MM.1S (cell line): ENCODE data around the gene LEF1.

Source experiments
- EZH2phosphoT487 ChIP-seq: fragments of 300-600 bp; sonication (generic); IDR thresholded peaks from 2 replicates; pipeline ENCODE4 v1.6.1; 2018; ENCODE audit warnings: antibody characterized with exemption, low read length
- TF ChIP-seq, protein P1 (sequence below): fragments of 300-600 bp; sonication (generic); IDR thresholded peaks from 2 replicates; pipeline ENCODE4 v1.5.1; 2016; ENCODE audit warnings: antibody characterized with exemption, low read length, mixed read lengths

DNA sequence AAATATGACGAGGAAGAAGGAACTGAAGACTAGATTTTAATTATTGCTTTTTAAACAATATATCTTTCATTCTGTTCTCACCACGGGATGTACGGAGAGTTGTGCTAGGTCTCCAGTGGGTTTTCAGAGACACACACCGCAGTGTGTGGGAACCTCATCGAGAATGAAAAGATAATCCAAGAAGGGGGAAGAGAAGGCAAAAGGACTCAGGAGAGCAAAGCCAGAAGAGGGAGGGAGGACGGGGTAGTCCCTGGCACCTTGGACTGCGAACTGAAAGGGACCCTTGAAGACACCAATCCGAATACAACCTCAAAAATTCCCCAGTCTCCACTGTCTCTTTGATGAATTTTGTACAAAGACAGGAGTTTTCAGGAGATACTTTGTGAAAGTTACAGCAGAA is 932 bp upstream of the LEF1 start:
- TF ChIP-seq EZH2phosphoT487: no peak
- TF ChIP-seq, protein P1, sequence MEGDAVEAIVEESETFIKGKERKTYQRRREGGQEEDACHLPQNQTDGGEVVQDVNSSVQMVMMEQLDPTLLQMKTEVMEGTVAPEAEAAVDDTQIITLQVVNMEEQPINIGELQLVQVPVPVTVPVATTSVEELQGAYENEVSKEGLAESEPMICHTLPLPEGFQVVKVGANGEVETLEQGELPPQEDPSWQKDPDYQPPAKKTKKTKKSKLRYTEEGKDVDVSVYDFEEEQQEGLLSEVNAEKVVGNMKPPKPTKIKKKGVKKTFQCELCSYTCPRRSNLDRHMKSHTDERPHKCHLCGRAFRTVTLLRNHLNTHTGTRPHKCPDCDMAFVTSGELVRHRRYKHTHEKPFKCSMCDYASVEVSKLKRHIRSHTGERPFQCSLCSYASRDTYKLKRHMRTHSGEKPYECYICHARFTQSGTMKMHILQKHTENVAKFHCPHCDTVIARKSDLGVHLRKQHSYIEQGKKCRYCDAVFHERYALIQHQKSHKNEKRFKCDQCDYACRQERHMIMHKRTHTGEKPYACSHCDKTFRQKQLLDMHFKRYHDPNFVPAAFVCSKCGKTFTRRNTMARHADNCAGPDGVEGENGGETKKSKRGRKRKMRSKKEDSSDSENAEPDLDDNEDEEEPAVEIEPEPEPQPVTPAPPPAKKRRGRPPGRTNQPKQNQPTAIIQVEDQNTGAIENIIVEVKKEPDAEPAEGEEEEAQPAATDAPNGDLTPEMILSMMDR: no peak
